Glutamatergic neuron (in vitro differentiated cells): ENCODE results near the gene IL17A. TPM values are rescaled to one million over a fixed set of nuclear protein-coding genes. Genes with fewer than 3 reads are reported as not detected.

Experiments
- DNase-seq: peaks from one replicate; pipeline ENCODE4 v3.0.0; 2022
- H3K27ac Mint-ChIP-seq: one replicate; pipeline ENCODE4 v1.8.0; 2020; ENCODE audit warnings: mild to moderate bottlenecking, mixed read lengths, inconsistent platforms; ENCODE audit not compliant: unreplicated experiment
- H3K27me3 Mint-ChIP-seq: one replicate; pipeline ENCODE4 v1.8.0; 2020; ENCODE audit warnings: mild to moderate bottlenecking, moderate library complexity, mixed read lengths, inconsistent platforms; ENCODE audit not compliant: unreplicated experiment
- H3K36me3 Mint-ChIP-seq: one replicate; pipeline ENCODE4 v1.8.0; 2020; ENCODE audit warnings: mild to moderate bottlenecking, mixed read lengths, inconsistent platforms; ENCODE audit not compliant: unreplicated experiment
- H3K4me1 Mint-ChIP-seq: one replicate; pipeline ENCODE4 v1.8.0; 2020; ENCODE audit warnings: mild to moderate bottlenecking, low read depth, mixed read lengths, inconsistent platforms; ENCODE audit not compliant: unreplicated experiment
- H3K4me3 Mint-ChIP-seq: one replicate; pipeline ENCODE4 v1.8.0; 2020; ENCODE audit warnings: mild to moderate bottlenecking, mixed read lengths, inconsistent platforms; ENCODE audit not compliant: unreplicated experiment
- H3K9me3 Mint-ChIP-seq: one replicate; pipeline ENCODE4 v1.8.0; 2020; ENCODE audit warnings: mild to moderate bottlenecking, moderate library complexity, mixed read lengths, inconsistent platforms; ENCODE audit not compliant: unreplicated experiment
- long read RNA-seq: library from polyadenylated mRNA; unstranded; transcript quantifications from one replicate; pipeline ENCODE4 v2.0.0, GENCODE V29; 2020; ENCODE audit not compliant: unreplicated experiment
- total RNA-seq: library from RNA; stranded (reverse); fragmentation: NEBNext Ultra II Directional; extraction: Animal tissue kit (Norgen Biotek cat#: 25700); gene quantifications from one replicate; pipeline ENCODE4 v1.2.1, GENCODE V29; 2021; ENCODE audit not compliant: unreplicated experiment
- TF ChIP-seq, protein P1 (sequence below): fragments of 200-600 bp; sonication (generic); IDR thresholded peaks from one replicate; pipeline ENCODE4 v1.5.0; 2021; ENCODE audit not compliant: partially characterized antibody, unreplicated experiment

The IL17A gene
- total RNA-seq = not detected
- long read RNA-seq = 0 reads

DNA sequence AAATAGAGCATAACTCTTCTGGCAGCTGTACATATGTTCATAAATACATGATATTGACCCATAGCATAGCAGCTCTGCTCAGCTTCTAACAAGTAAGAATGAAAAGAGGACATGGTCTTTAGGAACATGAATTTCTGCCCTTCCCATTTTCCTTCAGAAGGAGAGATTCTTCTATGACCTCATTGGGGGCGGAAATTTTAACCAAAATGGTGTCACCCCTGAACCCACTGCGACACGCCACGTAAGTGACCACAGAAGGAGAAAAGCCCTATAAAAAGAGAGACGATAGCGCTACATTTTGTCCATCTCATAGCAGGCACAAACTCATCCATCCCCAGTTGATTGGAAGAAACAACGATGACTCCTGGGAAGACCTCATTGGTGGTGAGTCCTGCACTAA lies at the start of gene IL17A:
IL17A (plus strand) TSS at position 301 of the 400 bp plus-strand sequence; CDS start at position 358, 57 bp downstream.
- no peaks in the 10 kb centered on the region for H3K27me3 Mint-ChIP-seq
- no peak within 1 kb of the TSS for H3K27ac Mint-ChIP-seq
- H3K36me3 Mint-ChIP-seq = no peaks in the 10 kb centered on the region
- DNase-seq = no peak
- TF ChIP-seq, protein P1, sequence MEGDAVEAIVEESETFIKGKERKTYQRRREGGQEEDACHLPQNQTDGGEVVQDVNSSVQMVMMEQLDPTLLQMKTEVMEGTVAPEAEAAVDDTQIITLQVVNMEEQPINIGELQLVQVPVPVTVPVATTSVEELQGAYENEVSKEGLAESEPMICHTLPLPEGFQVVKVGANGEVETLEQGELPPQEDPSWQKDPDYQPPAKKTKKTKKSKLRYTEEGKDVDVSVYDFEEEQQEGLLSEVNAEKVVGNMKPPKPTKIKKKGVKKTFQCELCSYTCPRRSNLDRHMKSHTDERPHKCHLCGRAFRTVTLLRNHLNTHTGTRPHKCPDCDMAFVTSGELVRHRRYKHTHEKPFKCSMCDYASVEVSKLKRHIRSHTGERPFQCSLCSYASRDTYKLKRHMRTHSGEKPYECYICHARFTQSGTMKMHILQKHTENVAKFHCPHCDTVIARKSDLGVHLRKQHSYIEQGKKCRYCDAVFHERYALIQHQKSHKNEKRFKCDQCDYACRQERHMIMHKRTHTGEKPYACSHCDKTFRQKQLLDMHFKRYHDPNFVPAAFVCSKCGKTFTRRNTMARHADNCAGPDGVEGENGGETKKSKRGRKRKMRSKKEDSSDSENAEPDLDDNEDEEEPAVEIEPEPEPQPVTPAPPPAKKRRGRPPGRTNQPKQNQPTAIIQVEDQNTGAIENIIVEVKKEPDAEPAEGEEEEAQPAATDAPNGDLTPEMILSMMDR = no peak
- no peaks in the 10 kb centered on the region for H3K4me1 Mint-ChIP-seq
- no peak within 1 kb of the TSS for H3K4me3 Mint-ChIP-seq
- peaks cover 1% of the 10 kb centered on the region for H3K9me3 Mint-ChIP-seq

DNA sequence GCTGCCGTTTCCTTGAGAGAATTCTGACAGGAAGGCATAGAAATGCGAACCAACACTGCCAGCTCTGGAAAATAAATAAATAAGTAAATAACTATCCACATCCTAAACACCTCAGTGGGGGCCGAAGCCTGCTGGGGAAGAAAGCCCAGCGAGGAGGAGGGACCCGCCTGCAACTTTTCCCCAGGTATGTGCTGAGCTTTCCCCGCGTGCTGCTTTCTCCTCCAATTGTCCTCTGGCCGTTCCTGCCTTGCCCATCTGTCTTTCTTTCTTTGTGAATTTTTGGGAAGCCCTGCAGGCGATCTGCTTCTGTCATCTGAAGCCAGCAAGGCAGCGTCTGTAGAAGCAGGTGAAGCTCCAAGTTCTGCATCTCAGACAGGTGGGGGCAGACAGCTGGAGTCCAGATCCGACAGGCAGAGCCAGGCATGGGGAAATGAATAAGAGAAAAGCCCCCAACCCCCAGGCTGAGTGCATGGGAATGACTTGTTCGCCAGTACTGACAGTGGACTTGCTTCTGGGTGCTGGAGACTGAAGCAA lies 49.2 kb upstream of the IL17A start:
- Mint-ChIP-seq H3K27me3 (no peaks in the 10 kb centered on the region), H3K27ac (no peak overlapping the region), H3K4me3 (no peak overlapping the region), H3K9me3 (no peaks in the 10 kb centered on the region), H3K4me1 (peaks cover 9% of the 10 kb centered on the region), H3K36me3 (no peaks in the 10 kb centered on the region)
- no peak for DNase-seq
- TF ChIP-seq, protein P1 = no peak

DNA sequence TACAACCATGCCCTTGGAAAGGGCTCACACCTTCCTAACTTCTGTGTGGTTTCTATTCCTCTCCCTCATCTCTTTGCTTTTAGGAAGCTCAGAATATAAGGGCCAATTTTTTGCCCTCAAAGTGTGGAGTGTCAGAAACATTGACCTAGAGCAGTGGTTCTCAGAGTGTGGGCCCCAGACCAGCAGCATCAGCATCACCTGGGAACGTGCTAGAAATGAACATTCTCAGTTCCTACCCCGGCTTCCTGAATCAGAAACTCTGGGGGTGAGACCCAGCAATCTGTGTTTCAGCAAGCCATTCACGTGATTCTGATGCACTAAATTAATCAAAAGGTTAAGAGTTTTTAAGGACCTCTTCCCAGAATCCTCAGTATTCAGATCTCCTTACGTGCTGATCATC lies 47.9 kb upstream of the IL17A start:
- H3K27me3 Mint-ChIP-seq = no peaks in the 10 kb centered on the region
- H3K4me1 Mint-ChIP-seq = peaks cover 9% of the 10 kb centered on the region
- no peak for DNase-seq
- H3K9me3 Mint-ChIP-seq = no peaks in the 10 kb centered on the region
- no peak overlapping the region for H3K4me3 Mint-ChIP-seq
- TF ChIP-seq, protein P1 = no peak
- no peak overlapping the region for H3K27ac Mint-ChIP-seq
- no peaks in the 10 kb centered on the region for H3K36me3 Mint-ChIP-seq

DNA sequence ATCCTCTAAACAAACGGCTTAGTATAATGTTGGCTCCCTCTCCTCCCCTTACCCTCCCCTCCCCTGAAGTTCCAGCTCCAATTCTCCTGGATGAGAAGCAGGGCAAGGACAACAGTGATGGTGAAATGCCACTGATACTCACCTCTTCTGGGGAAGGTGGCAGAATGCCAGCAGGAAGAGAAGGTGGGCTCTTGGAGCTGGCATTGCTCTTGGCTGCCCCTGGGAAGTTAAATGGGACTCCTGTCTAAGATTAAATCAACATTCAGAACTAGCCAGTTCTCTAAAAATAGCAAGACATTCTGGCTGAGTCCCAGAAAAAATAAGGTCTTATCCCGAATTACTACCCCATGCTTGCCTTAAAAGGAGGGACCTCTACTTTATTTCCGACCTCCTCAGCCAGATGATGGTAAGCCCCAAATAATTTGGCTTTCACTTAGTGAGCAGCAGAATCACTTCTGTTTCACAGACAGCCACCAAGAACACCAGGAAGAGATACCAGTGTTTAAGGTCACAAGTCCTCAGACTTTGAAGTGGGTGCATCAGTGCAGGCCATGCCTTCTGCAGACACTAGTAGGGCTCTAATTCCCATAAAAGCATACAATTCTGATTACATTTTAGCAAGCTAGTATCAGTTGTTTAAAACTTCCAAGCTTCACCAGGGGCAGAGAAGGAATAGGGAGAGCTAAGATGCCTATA lies 46.0 kb upstream of the IL17A start:
- H3K4me1 Mint-ChIP-seq = peaks cover 9% of the 10 kb centered on the region
- no peaks in the 10 kb centered on the region for H3K9me3 Mint-ChIP-seq
- DNase-seq = no peak
- no peaks in the 10 kb centered on the region for H3K36me3 Mint-ChIP-seq
- no peaks in the 10 kb centered on the region for H3K27me3 Mint-ChIP-seq
- no peak overlapping the region for H3K27ac Mint-ChIP-seq
- TF ChIP-seq, protein P1 = no peak
- no peak overlapping the region for H3K4me3 Mint-ChIP-seq

DNA sequence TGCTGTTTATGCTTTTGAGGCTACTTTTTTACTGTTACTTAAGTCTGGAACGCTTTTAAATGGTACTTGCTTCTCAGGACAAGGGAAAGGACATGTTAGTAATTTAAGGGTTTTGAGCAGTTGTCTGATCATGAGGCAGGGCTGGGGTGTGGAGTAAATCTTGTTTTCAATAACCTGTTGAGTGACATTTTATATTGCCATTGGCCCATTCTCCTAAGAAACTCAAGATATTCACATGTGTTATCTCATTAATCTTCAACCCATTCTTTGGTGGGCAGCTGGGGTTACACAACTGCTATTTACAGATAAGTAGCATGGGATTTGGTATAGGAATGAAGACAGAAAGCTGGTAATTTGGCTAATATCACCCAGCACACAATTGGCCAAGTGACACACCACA lies 44.6 kb upstream of the IL17A start:
- Mint-ChIP-seq H3K27me3 (no peaks in the 10 kb centered on the region), H3K9me3 (no peaks in the 10 kb centered on the region), H3K4me3 (no peak overlapping the region), H3K4me1 (peaks cover under 1% of the 10 kb centered on the region), H3K27ac (no peak overlapping the region), H3K36me3 (no peaks in the 10 kb centered on the region)
- TF ChIP-seq, protein P1 = no peak
- DNase-seq = no peak
